Measurements from ENCODE around the gene JAK1.
"Not testable (repeated sequence)": the region's sequence is repeated elsewhere in the genome, so short reads cannot be mapped to it uniquely, and the experiment has no call there.

DNA sequence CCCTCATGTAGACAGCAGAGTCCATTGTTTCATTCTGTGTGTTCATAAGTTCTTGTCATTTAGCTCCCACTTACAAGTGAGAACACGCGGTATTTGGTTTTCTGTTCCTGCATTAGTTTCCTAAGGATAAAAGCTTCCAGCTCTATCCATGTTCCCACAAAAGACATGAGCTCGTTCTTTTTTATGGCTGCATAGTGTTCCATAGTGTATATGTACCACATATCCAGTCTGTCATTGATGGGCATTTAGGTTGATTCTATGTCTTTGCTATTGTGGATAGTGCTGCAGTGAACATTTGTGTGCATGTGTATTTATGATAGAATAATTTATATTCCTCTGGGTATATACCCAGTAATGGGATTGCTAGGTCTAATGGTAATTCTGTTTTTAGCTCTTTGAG is 145.8 kb downstream of the JAK1 start:
- not testable (repeated sequence) for TF ChIP-seq PTRF (tag; IDR thresholded peaks at IDR 0.05); ILK (tag; IDR thresholded peaks at IDR 0.05; ENCODE audit: borderline replicate concordance, low read depth); POLR2AphosphoS5 (IDR thresholded peaks at IDR 0.05; ENCODE audit: control insufficient read depth, insufficient read depth, low read depth, low read length); EP300 (IDR thresholded peaks at IDR 0.05; ENCODE audit: low read length); MYBL2 (IDR thresholded peaks at IDR 0.05; ENCODE audit: low read depth); MYBL2 (CRISPR knock-in tag; IDR thresholded peaks at IDR 0.05; ENCODE audit: borderline replicate concordance)
- TF ChIP-seq, protein P1, sequence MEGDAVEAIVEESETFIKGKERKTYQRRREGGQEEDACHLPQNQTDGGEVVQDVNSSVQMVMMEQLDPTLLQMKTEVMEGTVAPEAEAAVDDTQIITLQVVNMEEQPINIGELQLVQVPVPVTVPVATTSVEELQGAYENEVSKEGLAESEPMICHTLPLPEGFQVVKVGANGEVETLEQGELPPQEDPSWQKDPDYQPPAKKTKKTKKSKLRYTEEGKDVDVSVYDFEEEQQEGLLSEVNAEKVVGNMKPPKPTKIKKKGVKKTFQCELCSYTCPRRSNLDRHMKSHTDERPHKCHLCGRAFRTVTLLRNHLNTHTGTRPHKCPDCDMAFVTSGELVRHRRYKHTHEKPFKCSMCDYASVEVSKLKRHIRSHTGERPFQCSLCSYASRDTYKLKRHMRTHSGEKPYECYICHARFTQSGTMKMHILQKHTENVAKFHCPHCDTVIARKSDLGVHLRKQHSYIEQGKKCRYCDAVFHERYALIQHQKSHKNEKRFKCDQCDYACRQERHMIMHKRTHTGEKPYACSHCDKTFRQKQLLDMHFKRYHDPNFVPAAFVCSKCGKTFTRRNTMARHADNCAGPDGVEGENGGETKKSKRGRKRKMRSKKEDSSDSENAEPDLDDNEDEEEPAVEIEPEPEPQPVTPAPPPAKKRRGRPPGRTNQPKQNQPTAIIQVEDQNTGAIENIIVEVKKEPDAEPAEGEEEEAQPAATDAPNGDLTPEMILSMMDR (IDR thresholded peaks at IDR 0.05 in 2 of 3, conservative IDR thresholded peaks at IDR 0.05 in 1 of 3; ENCODE audit: insufficient read depth in 2 of 3, low read depth in 1 of 3, low read length in 3 of 3): not testable (repeated sequence)
- TF ChIP-seq, protein P2, sequence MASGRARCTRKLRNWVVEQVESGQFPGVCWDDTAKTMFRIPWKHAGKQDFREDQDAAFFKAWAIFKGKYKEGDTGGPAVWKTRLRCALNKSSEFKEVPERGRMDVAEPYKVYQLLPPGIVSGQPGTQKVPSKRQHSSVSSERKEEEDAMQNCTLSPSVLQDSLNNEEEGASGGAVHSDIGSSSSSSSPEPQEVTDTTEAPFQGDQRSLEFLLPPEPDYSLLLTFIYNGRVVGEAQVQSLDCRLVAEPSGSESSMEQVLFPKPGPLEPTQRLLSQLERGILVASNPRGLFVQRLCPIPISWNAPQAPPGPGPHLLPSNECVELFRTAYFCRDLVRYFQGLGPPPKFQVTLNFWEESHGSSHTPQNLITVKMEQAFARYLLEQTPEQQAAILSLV (tag; IDR thresholded peaks at IDR 0.05): not testable (repeated sequence)

Measured in K562 (cell line).